H1 (cell line): ENCODE data around the gene LLGL2. TPM values are rescaled to one million over a fixed set of nuclear protein-coding genes. Genes with fewer than 3 reads are reported as not detected.

Experiments
- CTCF ChIA-PET: fragments of 300-600 bp; sonication (Branson Sonifier 250); formaldehyde crosslinking; loops from one replicate; lab custom pipeline; 2021; ENCODE audit not compliant: partially characterized antibody; lab: Charles Lee
- POLR2A ChIA-PET: fragments of 300-600 bp; sonication (Branson Sonifier 250); formaldehyde crosslinking; loops from one replicate; lab custom pipeline; 2021; ENCODE audit warnings: inconsistent platforms; ENCODE audit not compliant: partially characterized antibody; lab: Charles Lee
- DNase-seq, 2 experiments: peaks; one replicate each; pipeline versions ENCODE4 v3.0.0 to v3.0.0-alpha.2; 2010 to 2022; ENCODE audit warnings: low spot score in 2 of 2, low read depth in 1 of 2, mixed read lengths in 1 of 2
- FAIRE-seq: peaks from 2 replicates; lab custom pipeline; 2011; peaks lifted over from hg19 to GRCh38; lab: Jason Lieb, UNC
- H2AFZ ChIP-seq: 2 replicates; pipeline ENCODE4 v1.8.1; 2012; ENCODE audit warnings: low read length, inconsistent platforms
- H2AK5ac ChIP-seq: 2 replicates; pipeline ENCODE4 v1.6.1; 2013; ENCODE audit warnings: low read depth, low read length
- H2BK120ac ChIP-seq: replicated peaks from 2 replicates; pipeline ENCODE3; 2013; ENCODE audit warnings: low read depth, low read length, inconsistent platforms
- H2BK12ac ChIP-seq: 2 replicates; pipeline ENCODE4 v1.6.1; 2013; ENCODE audit warnings: low read depth, low read length
- H2BK15ac ChIP-seq: 2 replicates; pipeline ENCODE4 v1.6.1; 2013; ENCODE audit warnings: low read length
- H2BK20ac ChIP-seq: 2 replicates; pipeline ENCODE4 v1.6.1; 2013; ENCODE audit warnings: low read length
- H2BK5ac ChIP-seq: 2 replicates; pipeline ENCODE4 v1.6.1; 2013; ENCODE audit warnings: low read depth, low read length
- H3K14ac ChIP-seq: 2 replicates; pipeline ENCODE4 v1.6.1; 2013; ENCODE audit warnings: inconsistent platforms; ENCODE audit not compliant: insufficient read length
- H3K18ac ChIP-seq: 2 replicates; pipeline ENCODE4 v1.6.1; 2013; ENCODE audit warnings: low read length; ENCODE audit errors: extremely low read depth
- H3K23ac ChIP-seq: 2 replicates; pipeline ENCODE4 v1.6.1; 2013; ENCODE audit warnings: inconsistent platforms; ENCODE audit not compliant: insufficient read length
- H3K23me2 ChIP-seq: 2 replicates; pipeline ENCODE4 v1.6.1; 2013; ENCODE audit warnings: low read depth, low read length
- H3K27ac ChIP-seq: 2 replicates; pipeline ENCODE4 v1.6.1; 2011; ENCODE audit warnings: low read depth, low read length, inconsistent platforms
- H3K27me3 ChIP-seq, 4 experiments: replicated peaks in 1 of 4; 1 replicate in 1 of 4; 2 replicates in 3 of 4; pipeline versions ENCODE4 v1.6.1 to v1.8.1; 2011 to 2013; ENCODE audit warnings: low read length in 3 of 4, mild to moderate bottlenecking in 3 of 4, inconsistent platforms in 2 of 4, mixed read lengths in 2 of 4, moderate library complexity in 1 of 4; ENCODE audit not compliant: control insufficient read depth in 3 of 4, insufficient read depth in 3 of 4; ENCODE audit errors: extremely low read depth in 1 of 4
- H3K36me3 ChIP-seq, 4 experiments: 2 replicates each; pipeline versions ENCODE4 v1.6.1 to v1.8.1; 2011 to 2013; ENCODE audit warnings: mild to moderate bottlenecking in 4 of 4, low read length in 3 of 4, moderate library complexity in 2 of 4, control low read depth in 1 of 4, inconsistent platforms in 1 of 4; ENCODE audit not compliant: insufficient read depth in 4 of 4, control insufficient read depth in 2 of 4
- H3K4ac ChIP-seq: replicated peaks from 2 replicates; pipeline ENCODE3; 2013; ENCODE audit warnings: low read length, low read depth, mixed read lengths, inconsistent platforms; ENCODE audit not compliant: insufficient read length
- H3K4me1 ChIP-seq, 4 experiments: replicated peaks in 1 of 4; 1 replicate in 1 of 4; 2 replicates in 3 of 4; pipeline versions ENCODE4 v1.6.1 to v1.8.1; 2011 to 2013; ENCODE audit warnings: low read length in 3 of 4, inconsistent platforms in 2 of 4, mixed read lengths in 1 of 4; ENCODE audit not compliant: insufficient read depth in 4 of 4, control insufficient read depth in 3 of 4
- H3K4me2 ChIP-seq, 2 experiments: 2 replicates each; pipeline versions ENCODE4 v1.6.1 to v1.8.1; 2011 to 2013; ENCODE audit warnings: low read depth in 2 of 2, low read length in 2 of 2, control low read depth in 1 of 2, inconsistent platforms in 1 of 2, mild to moderate bottlenecking in 1 of 2; ENCODE audit not compliant: insufficient read depth in 1 of 2
- H3K4me3 ChIP-seq, 4 experiments: fragments of 200-600, 300-600 bp in 1 of 4; sonication (generic), shearing (Covaris generic), sonication (Bioruptor Twin) in 1 of 4; 2 replicates each; pipeline versions ENCODE4 v1.5.1 to v1.8.1; 2011 to 2016; ENCODE audit warnings: low read length in 4 of 4, low read depth in 3 of 4, control low read depth in 2 of 4, inconsistent platforms in 2 of 4, mild to moderate bottlenecking in 2 of 4, mixed read lengths in 1 of 4, moderate library complexity in 1 of 4; ENCODE audit not compliant: insufficient read depth in 2 of 4; ENCODE audit errors: extremely low read depth in 1 of 4
- H3K56ac ChIP-seq: replicated peaks from 2 replicates; pipeline ENCODE3; 2013; ENCODE audit warnings: low read depth, mild to moderate bottlenecking, mixed read lengths, low read length, inconsistent platforms; ENCODE audit not compliant: insufficient read length
- H3K79me1 ChIP-seq: 2 replicates; pipeline ENCODE4 v1.6.1; 2013; ENCODE audit warnings: low read depth, low read length, control low read depth
- H3K79me2 ChIP-seq, 2 experiments: 2 replicates each; pipeline versions ENCODE4 v1.6.1 to v1.8.1; 2012 to 2013; ENCODE audit warnings: low read length in 2 of 2, mild to moderate bottlenecking in 2 of 2, inconsistent platforms in 1 of 2; ENCODE audit not compliant: insufficient read depth in 2 of 2, control insufficient read depth in 1 of 2
- H3K9ac ChIP-seq, 4 experiments: replicated peaks in 1 of 4; 1 replicate in 1 of 4; 2 replicates in 3 of 4; pipeline versions ENCODE4 v1.6.1 to v1.8.1; 2011 to 2013; ENCODE audit warnings: low read depth in 3 of 4, low read length in 3 of 4, control low read depth in 2 of 4, mild to moderate bottlenecking in 2 of 4, moderate library complexity in 2 of 4, inconsistent platforms in 1 of 4; ENCODE audit errors: extremely low read depth in 1 of 4
- H3K9me3 ChIP-seq, 2 experiments: 2 replicates each; pipeline versions ENCODE4 v1.6.1 to v1.8.1; 2012 to 2013; ENCODE audit warnings: mild to moderate bottlenecking in 2 of 2, moderate library complexity in 2 of 2, control low read depth in 1 of 2, inconsistent platforms in 1 of 2, low read depth in 1 of 2, low read length in 1 of 2, mixed read lengths in 1 of 2; ENCODE audit not compliant: insufficient read depth in 2 of 2
- H4K20me1 ChIP-seq, 2 experiments: replicated peaks in 1 of 2; 2 replicates each; pipeline versions ENCODE3 to v1.8.1; 2011 to 2013; ENCODE audit warnings: inconsistent platforms in 2 of 2, low read length in 2 of 2, mild to moderate bottlenecking in 1 of 2; ENCODE audit not compliant: insufficient read depth in 2 of 2, control insufficient read depth in 1 of 2
- H4K5ac ChIP-seq: 2 replicates; pipeline ENCODE4 v1.6.1; 2013; ENCODE audit warnings: low read length, low read depth, mixed read lengths, inconsistent platforms; ENCODE audit not compliant: insufficient read length
- H4K8ac ChIP-seq: 2 replicates; pipeline ENCODE4 v1.8.0; 2013; ENCODE audit warnings: mild to moderate bottlenecking, moderate library complexity, low read length, inconsistent platforms; ENCODE audit not compliant: insufficient read depth; ENCODE audit errors: extremely low read depth
- H4K91ac ChIP-seq: replicated peaks from 2 replicates; pipeline ENCODE3; 2013; ENCODE audit warnings: low read length, mixed read lengths, inconsistent platforms; ENCODE audit not compliant: insufficient read length
- ASH2L ChIP-seq: fragments of 200-600, 300-600 bp; sonication (generic); IDR thresholded peaks from one replicate; pipeline ENCODE4 v1.7.1; 2017; ENCODE audit warnings: low read length
- CHD2 ChIP-seq: IDR thresholded peaks from 2 replicates; pipeline ENCODE4 v1.6.1; 2012; ENCODE audit warnings: low read length, improper control_type of control experiment
- KDM4A ChIP-seq: IDR thresholded peaks from one replicate; pipeline ENCODE4 v1.7.1; 2012; ENCODE audit warnings: low read depth, mild to moderate bottlenecking, moderate library complexity, low read length, inconsistent platforms; ENCODE audit not compliant: severe bottlenecking
- RBBP5 ChIP-seq: IDR thresholded peaks from 2 replicates; pipeline ENCODE4 v1.7.1; 2012; ENCODE audit warnings: low read depth, mild to moderate bottlenecking, inconsistent platforms, low read length, moderate library complexity, borderline replicate concordance
- RNF2 ChIP-seq: fragments of 200-900, 300-1000 bp; sonication (generic); IDR thresholded peaks from 2 replicates; pipeline ENCODE4 v1.7.1; 2016; ENCODE audit warnings: borderline replicate concordance, low read depth, mild to moderate bottlenecking, antibody characterized with exemption, low read length; ENCODE audit not compliant: poor library complexity, severe bottlenecking; ENCODE audit errors: missing control alignments
- TAF1 ChIP-seq: IDR thresholded peaks from 2 replicates; pipeline ENCODE4 v1.6.1; 2011; ENCODE audit warnings: mild to moderate bottlenecking, low read depth, low read length
- TCF12 ChIP-seq: IDR thresholded peaks from 2 replicates; pipeline ENCODE4 v1.6.1; 2011; ENCODE audit warnings: low read depth, mild to moderate bottlenecking, low read length
- YY1 ChIP-seq: IDR thresholded peaks from 2 replicates; pipeline ENCODE4 v1.6.1; 2011; ENCODE audit warnings: low read depth, mild to moderate bottlenecking, low read length
- WGBS, 2 experiments: shearing (Covaris generic) in 1 of 2; methylation state at CpG; one replicate each; pipeline versions ENCODE4 v1.1.6 to v1.1.7; 2013 to 2015; ENCODE audit warnings: low lambda C conversion rate in 2 of 2, mixed read lengths in 2 of 2, inconsistent platforms in 1 of 2, low coverage in 1 of 2, missing lambda C conversion rate in 1 of 2; ENCODE audit not compliant: insufficient replicate concordance in 2 of 2, insufficient coverage in 1 of 2, insufficient read length in 1 of 2; ENCODE audit errors: extremely low coverage in 1 of 2, missing lambda C conversion rate in 1 of 2; 5-methylcytosine and 5-hydroxymethylcytosine counted together
- polyA plus RNA-seq, 7 experiments: library from polyadenylated mRNA; depleted of rRNA in 3 of 7; stranded (reverse) in 5 of 7; unstranded in 2 of 7; fragments of >200 nt in 5 of 7; fragments of 200-250 nt in 2 of 7; gene quantifications; 1 replicate in 5 of 7; 2 replicates in 1 of 7; 4 replicates in 1 of 7; pipeline versions ENCODE4 v1.2.1 to v1.2.3, GENCODE V29; 2011 to 2013; ENCODE audit warnings: missing spikeins in 2 of 7, mixed read lengths in 2 of 7
- total RNA-seq: library from RNA; stranded (reverse); fragmentation: NEBNext Ultra II Directional; extraction: Animal tissue kit (Norgen Biotek cat#: 25700); gene quantifications from 2 replicates; pipeline ENCODE4 v1.2.1, GENCODE V29; 2021
- TF ChIP-seq, protein P1 (sequence below): IDR thresholded peaks from 2 replicates; pipeline ENCODE4 v1.6.1; 2012; ENCODE audit warnings: low read length, inconsistent platforms
- TF ChIP-seq, protein P2 (sequence below): IDR thresholded peaks from 2 replicates; pipeline ENCODE4 v1.6.1; 2012; ENCODE audit warnings: inconsistent platforms

LLGL2 gene
- total and polyA plus RNA-seq, 2 of the 8 experiments (the other 6 are each of a cell fraction or from before 2014, with no cell fraction given) = 64.5 to 77.1 TPM

DNA sequence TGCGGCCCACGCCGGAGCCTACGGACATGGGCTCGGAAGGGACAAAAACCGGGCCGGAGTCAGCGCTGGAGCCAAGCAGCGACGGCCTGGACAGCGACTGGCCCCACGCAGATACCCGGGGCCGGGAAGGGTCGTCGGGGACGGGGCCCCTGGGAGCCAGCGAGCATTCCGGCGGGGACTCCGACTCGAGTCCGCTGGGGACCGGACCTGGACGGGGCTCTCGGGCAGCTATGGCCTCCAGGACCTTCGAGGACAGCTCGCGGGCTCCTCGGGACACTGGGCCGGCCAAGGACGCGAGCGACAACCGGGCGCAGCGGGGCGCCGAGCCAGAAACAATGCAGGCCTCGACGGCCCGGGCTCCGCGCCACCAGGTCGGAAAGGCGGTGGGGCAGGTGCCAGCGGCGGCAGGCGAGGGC lies 63.1 kb downstream of the LLGL2 start:
- H3K79me2 ChIP-seq = no peaks in the 10 kb centered on the region
- H4K91ac ChIP-seq = peak overlapping the region; percentile 81
- DNase-seq (no peak), FAIRE-seq (no peak)
- no peak overlapping the region for H2AK5ac ChIP-seq
- no peaks in the 10 kb centered on the region for H3K79me1 ChIP-seq
- H3K23ac ChIP-seq = no peak overlapping the region
- H3K36me3 ChIP-seq = no peaks in the 10 kb centered on the region
- no peaks in the 10 kb centered on the region for H3K9me3 ChIP-seq
- peaks cover 0 to 19% (median 5%) of the 10 kb centered on the region in 4 experiments; a peak in 4 of 7 replicates for H3K27me3 ChIP-seq
- H2BK12ac ChIP-seq = no peak overlapping the region; the same call in 1 of the 2 replicates
- H2BK120ac ChIP-seq = no peak overlapping the region
- H2BK5ac ChIP-seq = peak overlapping the region; percentile 60; the same call in 1 of the 2 replicates
- peaks cover 0 to 9% (median 3%) of the 10 kb centered on the region in 4 experiments; a peak in 5 of 7 replicates for H3K4me1 ChIP-seq
- no peaks in the 10 kb centered on the region for H4K20me1 ChIP-seq
- H2BK20ac ChIP-seq = no peak overlapping the region
- H2BK15ac ChIP-seq = no peak overlapping the region
- POLR2A ChIA-PET = interaction anchor here (0.6 to 1.4 kb wide), 8 partner anchors 9 to 533 kb away, joined by 3 to 7 read pairs (median 3); partner anchors contain the start of gene TSEN54
- H3K56ac ChIP-seq = peak overlapping the region; percentile 39
- peak overlapping the region; percentile 40 to 67 (median 58) for H3K4me3 ChIP-seq
- H4K8ac ChIP-seq = peak overlapping the region; percentile 89
- H3K4me2 ChIP-seq = peak overlapping the region; percentile 80 to 89
- CTCF ChIA-PET = interaction anchor here (0.7 to 1.7 kb wide), 8 partner anchors 10 to 161 kb away, joined by 3 to 9 read pairs (median 5); no protein-coding TSS in a partner anchor
- peak overlapping the region; percentile 96 for H3K4ac ChIP-seq
- peak overlapping the region; percentile 95 for H3K18ac ChIP-seq
- H3K9ac ChIP-seq = no peak overlapping the region; a peak in 2 of 7 replicates
- no peak overlapping the region for H3K14ac ChIP-seq
- peak overlapping the region; percentile 80 for H4K5ac ChIP-seq
- H3K27ac ChIP-seq = no peak overlapping the region; the same call in 1 of the 2 replicates
- peaks cover 14% of the 10 kb centered on the region; the same call in 1 of the 2 replicates for H3K23me2 ChIP-seq
- WGBS, 2 experiments = 14% methylated on average over 26 of the region's 49 CpGs; no CpG with 5 or more reads in 1 of the 2 experiments
- no peak overlapping the region for H2AFZ ChIP-seq
- peak; percentile 50 for TF ChIP-seq RNF2
- peak; percentile 25; the same call in 1 of the 2 replicates for TF ChIP-seq TAF1
- no peak for TF ChIP-seq TCF12
- TF ChIP-seq, protein P1, sequence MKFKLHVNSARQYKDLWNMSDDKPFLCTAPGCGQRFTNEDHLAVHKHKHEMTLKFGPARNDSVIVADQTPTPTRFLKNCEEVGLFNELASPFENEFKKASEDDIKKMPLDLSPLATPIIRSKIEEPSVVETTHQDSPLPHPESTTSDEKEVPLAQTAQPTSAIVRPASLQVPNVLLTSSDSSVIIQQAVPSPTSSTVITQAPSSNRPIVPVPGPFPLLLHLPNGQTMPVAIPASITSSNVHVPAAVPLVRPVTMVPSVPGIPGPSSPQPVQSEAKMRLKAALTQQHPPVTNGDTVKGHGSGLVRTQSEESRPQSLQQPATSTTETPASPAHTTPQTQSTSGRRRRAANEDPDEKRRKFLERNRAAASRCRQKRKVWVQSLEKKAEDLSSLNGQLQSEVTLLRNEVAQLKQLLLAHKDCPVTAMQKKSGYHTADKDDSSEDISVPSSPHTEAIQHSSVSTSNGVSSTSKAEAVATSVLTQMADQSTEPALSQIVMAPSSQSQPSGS = no peak
- TF ChIP-seq YY1 = no peak
- TF ChIP-seq, protein P2, sequence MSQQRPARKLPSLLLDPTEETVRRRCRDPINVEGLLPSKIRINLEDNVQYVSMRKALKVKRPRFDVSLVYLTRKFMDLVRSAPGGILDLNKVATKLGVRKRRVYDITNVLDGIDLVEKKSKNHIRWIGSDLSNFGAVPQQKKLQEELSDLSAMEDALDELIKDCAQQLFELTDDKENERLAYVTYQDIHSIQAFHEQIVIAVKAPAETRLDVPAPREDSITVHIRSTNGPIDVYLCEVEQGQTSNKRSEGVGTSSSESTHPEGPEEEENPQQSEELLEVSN = peak; percentile 69; the same call in 1 of the 2 replicates
- TF ChIP-seq ASH2L = peak; percentile 16
- no peak for TF ChIP-seq CHD2
- 0 out of 2 replicates have a peak, but pooled peaks have one; percentile 51 for TF ChIP-seq RBBP5
- TF ChIP-seq KDM4A = peak; percentile 30
